BLaER1 treated with 17β-estradiol and CSF1 and Interleukin-3, amounts not matched to agents 10 nM and 100 nM (cell line): ENCODE measurements around the gene FAM131C.
A peak's percentile ranks its signal among the peaks of the same experiment; 100 is the strongest.

Experiments used
- H3K27ac ChIP-seq, 11 experiments: shearing (Covaris generic); formaldehyde crosslinking; 2 replicates each; pipeline ENCODE4 v1.8.1; 2022
- H3K27me3 ChIP-seq, 11 experiments: shearing (Covaris generic); formaldehyde crosslinking; 2 replicates each; pipeline ENCODE4 v1.8.1; 2022
- H3K36me3 ChIP-seq, 11 experiments: shearing (Covaris generic); formaldehyde crosslinking; 2 replicates each; pipeline ENCODE4 v1.8.1; 2022
- H3K4me1 ChIP-seq, 10 experiments: shearing (Covaris generic); formaldehyde crosslinking; 2 replicates each; pipeline ENCODE4 v1.8.1; 2022
- H3K4me2 ChIP-seq, 11 experiments: shearing (Covaris generic); formaldehyde crosslinking; 2 replicates each; pipeline ENCODE4 v1.8.1; 2022
- H3K4me3 ChIP-seq, 10 experiments: shearing (Covaris generic); formaldehyde crosslinking; 2 replicates each; pipeline ENCODE4 v1.8.1; 2022
- H3K9ac ChIP-seq, 11 experiments: shearing (Covaris generic); formaldehyde crosslinking; 2 replicates each; pipeline ENCODE4 v1.8.1; 2022
- H3K9me3 ChIP-seq, 11 experiments: shearing (Covaris generic); formaldehyde crosslinking; replicated peaks in 1 of 11; 2 replicates each; pipeline ENCODE4 v1.8.1; 2022
- H4K20me1 ChIP-seq, 11 experiments: shearing (Covaris generic); formaldehyde crosslinking; 2 replicates each; pipeline ENCODE4 v1.8.1; 2022
- Cebpa-rat ChIP-seq, 11 experiments: shearing (Covaris generic); IDR thresholded peaks; 2 replicates each; pipeline ENCODE4 v1.8.1; 2022

The FAM131C gene

DNA sequence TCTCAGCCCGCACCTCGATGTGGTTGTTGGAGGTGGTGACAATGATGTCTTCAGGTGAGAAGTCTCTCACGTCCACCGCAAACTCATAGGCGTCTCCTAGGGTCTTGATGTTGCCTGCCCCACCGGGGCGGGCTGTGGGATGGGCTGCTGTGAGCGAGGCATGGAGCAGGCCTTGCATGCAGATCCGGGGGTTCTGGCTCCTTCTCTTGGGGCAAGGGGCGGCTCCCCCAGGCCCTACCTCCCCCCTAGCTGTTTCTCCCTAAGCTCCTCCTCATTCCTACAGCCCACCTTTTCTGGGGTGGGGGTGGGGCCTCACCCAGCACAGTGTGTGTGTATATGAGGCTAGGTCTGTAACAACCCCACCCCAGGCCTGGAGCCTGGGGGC lies 56.4 kb downstream of the FAM131C start:
- H3K4me2 ChIP-seq: peak overlapping the region; percentile 60 to 91 (median 85)
- H3K36me3 ChIP-seq: no peaks in the 10 kb centered on the region
- no peaks in the 10 kb centered on the region for H3K9me3 ChIP-seq
- no peak for TF ChIP-seq Cebpa-rat (IDR thresholded peaks at IDR 0.05)
- H3K27me3 ChIP-seq: peaks cover 0 to 7% (median 0%) of the 10 kb centered on the region in 11 experiments; a peak in 2 of 22 replicates
- H3K4me3 ChIP-seq: peak overlapping the region in 2 of 10 experiments; percentile 8 to 26; a peak in 2 of 20 replicates
- H4K20me1 ChIP-seq: peaks cover 0 to 7% (median 0%) of the 10 kb centered on the region in 11 experiments; a peak in 2 of 22 replicates
- H3K4me1 ChIP-seq: peaks cover 72 to 99% (median 93%) of the 10 kb centered on the region in 10 experiments
- peak overlapping the region in 3 of 11 experiments; percentile 15 to 52 (median 37); a peak in 3 of 22 replicates for H3K27ac ChIP-seq
- H3K9ac ChIP-seq: peak overlapping the region in 4 of 11 experiments; percentile 23 to 54 (median 44); a peak in 7 of 22 replicates

DNA sequence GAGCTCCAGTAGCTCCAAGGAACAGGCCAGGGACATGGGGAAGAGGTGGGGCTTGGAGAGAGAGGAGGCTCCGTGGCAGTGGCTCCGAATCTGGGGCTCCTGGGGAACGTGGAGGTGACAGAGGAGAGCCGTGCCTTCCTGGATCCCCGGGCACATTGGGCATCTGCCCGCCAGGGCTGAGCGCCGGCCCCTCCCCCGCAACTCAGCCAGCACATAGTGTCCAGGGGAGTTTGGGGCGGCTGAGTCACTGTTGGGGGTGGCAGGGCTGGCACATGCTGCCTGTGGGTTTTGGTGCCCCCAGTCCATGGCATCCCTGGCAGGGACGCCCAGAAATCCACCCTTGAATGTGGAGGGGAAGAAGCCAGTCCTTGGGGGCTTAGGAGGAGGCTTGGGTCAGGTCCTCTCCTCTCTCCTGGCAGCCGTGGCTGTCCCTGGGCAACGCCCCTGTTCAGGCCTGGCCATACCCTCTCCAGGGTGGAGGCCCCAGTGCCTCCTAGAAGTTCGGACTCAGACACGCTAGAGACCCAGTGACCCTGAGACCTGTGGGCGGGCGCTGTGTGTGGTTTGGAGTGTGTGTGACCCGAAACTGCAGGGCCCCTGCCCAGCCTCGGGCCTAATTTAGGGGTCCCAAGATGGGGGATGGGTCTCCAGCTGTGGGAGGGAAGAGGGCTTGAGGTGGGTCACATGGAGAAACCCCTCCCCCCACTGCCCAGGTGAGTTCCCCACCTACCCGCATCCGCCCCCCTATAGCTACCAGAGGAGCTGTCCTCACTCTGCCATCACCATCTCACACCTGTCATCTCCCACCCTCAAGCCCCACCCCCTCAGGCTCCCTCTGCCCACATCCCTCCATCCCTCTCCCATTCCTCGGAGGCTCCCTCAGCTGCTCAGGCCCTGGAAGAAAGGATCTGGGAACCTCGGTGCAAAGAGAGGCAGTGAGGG lies 57.2 kb downstream of the FAM131C start:
- H3K27me3 ChIP-seq: peaks cover 0 to under 1% (median 0%) of the 10 kb centered on the region in 11 experiments; a peak in 2 of 22 replicates
- no peaks in the 10 kb centered on the region; a peak in 1 of 22 replicates for H4K20me1 ChIP-seq
- H3K36me3 ChIP-seq: no peaks in the 10 kb centered on the region
- H3K9me3 ChIP-seq: no peaks in the 10 kb centered on the region
- TF ChIP-seq Cebpa-rat (IDR thresholded peaks at IDR 0.05): no peak
- peaks cover 75 to 99% (median 93%) of the 10 kb centered on the region in 10 experiments for H3K4me1 ChIP-seq
- peak overlapping the region in 7 of 11 experiments; percentile 7 to 85 (median 81); a peak in 10 of 22 replicates for H3K9ac ChIP-seq
- H3K4me2 ChIP-seq: peak overlapping the region; percentile 80 to 91 (median 87)
- H3K4me3 ChIP-seq: no peak overlapping the region; a peak in 1 of 20 replicates
- peak overlapping the region in 9 of 11 experiments; percentile 30 to 94 (median 86); a peak in 12 of 22 replicates for H3K27ac ChIP-seq

DNA sequence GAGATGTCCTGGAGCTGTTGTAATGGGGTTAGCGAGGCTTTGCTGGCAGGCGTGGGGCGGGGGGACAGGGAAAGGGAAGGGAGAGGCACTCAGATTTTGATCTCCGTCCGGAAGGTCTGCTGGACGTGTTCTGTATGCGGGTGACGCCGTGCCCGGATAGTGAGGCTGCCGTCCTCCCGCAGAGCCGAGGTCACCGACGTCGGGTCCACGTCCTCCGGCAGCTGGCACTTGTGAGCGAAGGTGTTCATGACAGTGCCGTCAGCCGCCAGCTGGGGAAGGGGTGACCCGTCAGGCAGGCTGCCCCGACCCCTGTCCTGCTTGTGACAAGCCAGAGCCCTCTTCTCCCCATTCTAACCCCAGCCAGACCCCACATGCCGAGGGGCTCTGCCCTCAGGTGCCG lies 58.0 kb downstream of the FAM131C start:
- no peak for TF ChIP-seq Cebpa-rat (IDR thresholded peaks at IDR 0.05)
- H3K9me3 ChIP-seq: no peaks in the 10 kb centered on the region
- peak overlapping the region in 9 of 11 experiments; percentile 7 to 85 (median 79); a peak in 12 of 22 replicates for H3K9ac ChIP-seq
- peaks cover 75 to 99% (median 93%) of the 10 kb centered on the region in 10 experiments for H3K4me1 ChIP-seq
- H3K27ac ChIP-seq: peak overlapping the region in 9 of 11 experiments; percentile 83 to 94 (median 87); a peak in 16 of 22 replicates
- no peaks in the 10 kb centered on the region for H3K36me3 ChIP-seq
- peak overlapping the region; percentile 80 to 91 (median 87) for H3K4me2 ChIP-seq
- H3K4me3 ChIP-seq: no peak overlapping the region; a peak in 1 of 20 replicates
- no peaks in the 10 kb centered on the region; a peak in 1 of 22 replicates for H4K20me1 ChIP-seq
- no peaks in the 10 kb centered on the region for H3K27me3 ChIP-seq

- Histone ChIP-seq H3K4me1 (peaks cover 75 to 94% (median 86%) of the 10 kb centered on the region in 10 experiments), H3K9ac (peak overlapping the region; percentile 3 to 85 (median 79); a peak in 15 of 22 replicates), H3K36me3 (no peaks in the 10 kb centered on the region), H3K4me3 (no peak overlapping the region; a peak in 1 of 20 replicates), H4K20me1 (no peaks in the 10 kb centered on the region; a peak in 1 of 22 replicates), H3K4me2 (peak overlapping the region; percentile 80 to 91 (median 87)), H3K27me3 (no peaks in the 10 kb centered on the region), H3K27ac (peak overlapping the region in 10 of 11 experiments; percentile 83 to 94 (median 86); a peak in 18 of 22 replicates), H3K9me3 (no peaks in the 10 kb centered on the region)
- no peak for TF ChIP-seq Cebpa-rat (IDR thresholded peaks at IDR 0.05)
Measured at GRCh38 chr1:16014509-16015482, 58.7 kb downstream of the FAM131C start.

DNA sequence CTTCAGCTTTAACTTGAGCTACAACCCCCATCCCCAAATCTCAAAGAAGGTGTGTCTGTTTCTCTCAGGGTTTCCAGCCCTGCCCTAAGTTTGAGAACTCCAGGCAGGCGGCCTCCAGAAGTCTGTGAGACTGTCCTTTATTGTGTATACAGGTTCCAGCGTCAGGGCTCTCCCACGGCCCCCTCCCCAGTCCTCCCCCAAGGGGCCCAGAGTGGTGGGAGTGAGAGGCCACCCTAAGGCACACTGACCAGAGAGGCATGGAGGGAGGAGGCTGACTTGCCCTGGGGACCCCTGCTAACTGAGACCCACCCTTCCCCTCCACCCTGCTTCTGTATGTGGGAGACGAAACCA lies 59.6 kb downstream of the FAM131C start:
- peak overlapping the region; percentile 74 to 94 (median 86); a peak in 21 of 22 replicates for H3K27ac ChIP-seq
- no peak for TF ChIP-seq Cebpa-rat (IDR thresholded peaks at IDR 0.05)
- H3K4me2 ChIP-seq: peak overlapping the region; percentile 80 to 91 (median 87)
- no peaks in the 10 kb centered on the region for H3K9me3 ChIP-seq
- H4K20me1 ChIP-seq: no peaks in the 10 kb centered on the region; a peak in 1 of 22 replicates
- no peaks in the 10 kb centered on the region for H3K27me3 ChIP-seq
- H3K4me3 ChIP-seq: peak overlapping the region in 6 of 10 experiments; percentile 11 to 69 (median 54); a peak in 3 of 20 replicates
- peak overlapping the region in 10 of 11 experiments; percentile 76 to 86 (median 83); a peak in 20 of 22 replicates for H3K9ac ChIP-seq
- peaks cover 69 to 94% (median 78%) of the 10 kb centered on the region in 10 experiments for H3K4me1 ChIP-seq
- H3K36me3 ChIP-seq: no peaks in the 10 kb centered on the region

DNA sequence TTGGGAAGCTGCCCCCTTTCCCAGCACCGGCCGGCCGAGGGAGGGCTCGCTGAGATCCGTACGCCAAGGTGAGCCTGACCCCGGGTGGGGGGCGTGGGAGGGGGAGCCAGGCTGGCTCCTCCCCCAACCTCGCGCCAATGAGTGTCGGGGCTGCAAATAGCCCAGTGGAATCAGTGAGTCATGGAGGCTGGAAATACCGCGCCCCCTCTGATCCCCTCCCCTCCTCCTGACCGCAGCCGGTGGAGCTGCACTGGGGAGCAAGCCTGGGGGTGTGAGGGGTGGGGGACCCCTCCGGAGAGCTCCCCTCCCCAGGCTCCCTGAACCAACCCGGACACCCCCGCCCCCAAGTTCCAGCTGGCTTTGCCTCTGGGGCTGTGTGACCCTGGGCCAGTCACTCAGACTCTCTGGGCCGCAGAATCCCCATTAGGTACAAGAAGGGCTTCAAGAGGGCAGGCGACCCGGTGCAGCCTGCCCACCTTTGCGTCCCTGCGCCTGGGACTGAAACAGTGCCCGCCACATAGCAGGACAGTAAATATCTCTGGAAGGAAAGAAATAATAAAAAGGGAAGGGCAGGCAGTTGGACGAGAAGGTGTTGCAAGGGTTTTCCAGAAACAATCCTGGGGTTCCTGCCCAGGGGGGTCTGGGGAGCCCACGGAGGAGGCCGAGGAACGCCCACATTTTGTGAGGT lies 60.1 kb downstream of the FAM131C start:
- Histone ChIP-seq H4K20me1 (no peaks in the 10 kb centered on the region), H3K4me2 (peak overlapping the region; percentile 80 to 91 (median 87)), H3K4me1 (peaks cover 63 to 93% (median 75%) of the 10 kb centered on the region in 10 experiments), H3K9ac (peak overlapping the region; percentile 76 to 86 (median 83); a peak in 21 of 22 replicates), H3K36me3 (no peaks in the 10 kb centered on the region), H3K27me3 (no peaks in the 10 kb centered on the region), H3K9me3 (no peaks in the 10 kb centered on the region), H3K27ac (peak overlapping the region; percentile 74 to 94 (median 86)), H3K4me3 (peak overlapping the region; percentile 32 to 69 (median 54); a peak in 19 of 20 replicates)
- no peak for TF ChIP-seq Cebpa-rat (IDR thresholded peaks at IDR 0.05)

DNA sequence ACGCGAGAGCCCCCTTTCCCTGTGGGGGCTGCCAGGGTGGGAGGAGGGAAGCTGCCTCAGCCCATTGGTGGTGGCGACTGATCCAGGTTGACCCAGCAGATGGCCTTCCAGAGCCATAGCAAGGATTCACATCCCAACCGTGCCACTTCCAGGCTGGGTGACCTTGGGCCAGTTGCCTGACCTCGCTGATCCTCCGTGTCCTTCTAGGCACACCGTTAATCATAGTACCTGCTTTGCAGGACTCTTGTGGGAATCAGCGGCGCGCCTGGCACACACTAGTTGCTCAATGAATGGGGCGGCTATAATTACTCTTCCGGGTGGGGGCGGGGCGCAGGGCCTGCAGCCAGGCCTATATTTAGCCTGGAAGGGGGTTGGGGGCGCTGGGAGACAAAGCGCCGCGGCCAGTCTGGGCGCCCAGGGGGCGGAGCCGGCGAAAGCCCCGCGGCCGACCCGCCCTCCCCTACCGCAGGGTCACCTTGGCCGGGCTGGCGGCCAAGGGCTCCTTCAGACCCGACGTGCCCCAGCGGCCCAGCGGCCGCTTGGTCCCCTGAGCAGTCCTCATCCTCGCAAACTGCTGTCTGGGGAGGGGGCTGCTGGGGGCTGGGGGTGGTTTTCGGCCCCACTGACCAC lies 60.7 kb downstream of the FAM131C start:
- peak in 3 of 11 experiments; percentile 22 to 45 (median 32); a peak in 1 of 22 replicates for TF ChIP-seq Cebpa-rat (IDR thresholded peaks at IDR 0.05)
- no peaks in the 10 kb centered on the region for H3K36me3 ChIP-seq
- no peaks in the 10 kb centered on the region for H3K27me3 ChIP-seq
- peaks cover 63 to 89% (median 74%) of the 10 kb centered on the region in 10 experiments for H3K4me1 ChIP-seq
- peak overlapping the region; percentile 32 to 69 (median 54); a peak in 19 of 20 replicates for H3K4me3 ChIP-seq
- peak overlapping the region; percentile 74 to 94 (median 86) for H3K27ac ChIP-seq
- peak overlapping the region; percentile 80 to 91 (median 87) for H3K4me2 ChIP-seq
- no peaks in the 10 kb centered on the region for H4K20me1 ChIP-seq
- no peaks in the 10 kb centered on the region for H3K9me3 ChIP-seq
- H3K9ac ChIP-seq: peak overlapping the region; percentile 76 to 86 (median 83)
